ENCODE results near the gene ADM2. TPM values are rescaled to one million over a fixed set of nuclear protein-coding genes. Genes with fewer than 3 reads are reported as not detected.

ADM2 gene
- total RNA-seq, 5 donors from 2014 or later (not counting 1 experiment from before 2014, with no cell fraction given) = 1.5 to 11.3 (median 10.7) TPM

GRCh38 chr22:50467341-50467740 is 14.0 kb upstream of the ADM2 start:
- no peaks in the 10 kb centered on the region for H3K27me3 ChIP-seq (replicated peaks in 1 of 2; ENCODE audit: control insufficient read depth in 2 of 2, extremely low read depth in 1 of 2, insufficient read depth in 2 of 2, low read length in 1 of 2)
- H3K4me3 ChIP-seq (ENCODE audit: control insufficient read depth in 1 of 2, extremely low read depth in 1 of 2, low read length in 1 of 2) = no peak overlapping the region
- no peaks in the 10 kb centered on the region for H3K9me3 ChIP-seq
- peak overlapping the region in 1 of 3 donors; percentile 39 for H3K4me3 Mint-ChIP-seq
- ATAC-seq (replicated peaks in 1 of 4) = no peak
- DNase-seq = no peak
- no peaks in the 10 kb centered on the region for H3K9me3 Mint-ChIP-seq
- H3K27ac Mint-ChIP-seq = peak overlapping the region; percentile 41 to 97
- H3K36me3 Mint-ChIP-seq = peaks cover 20% of the 10 kb centered on the region
- ChIA-PET CTCF (no interaction called here), POLR2A (no interaction called here)
- 85% methylated on average over 9 of the region's 24 CpGs for WGBS (ENCODE audit: insufficient coverage)
- H3K4me1 ChIP-seq (ENCODE audit: control insufficient read depth in 1 of 2, extremely low read depth in 1 of 2, insufficient read depth in 2 of 2, low read length in 2 of 2) = peaks cover 30 to 66% of the 10 kb centered on the region in 2 experiments
- no peak overlapping the region for H3K27ac ChIP-seq (ENCODE audit: low read length)
- H3K27me3 Mint-ChIP-seq = no peaks in the 10 kb centered on the region
- peaks cover 45 to 50% (median 49%) of the 10 kb centered on the region in 3 donors for H3K4me1 Mint-ChIP-seq
- peaks cover 6 to 56% of the 10 kb centered on the region in 2 donors for H3K36me3 ChIP-seq (ENCODE audit: control insufficient read depth in 2 of 2, extremely low read depth in 1 of 2, insufficient read depth in 1 of 2, low read length in 1 of 2)

GRCh38 chr22:50467773-50468440 is 13.4 kb upstream of the ADM2 start:
- POLR2A ChIA-PET = interaction anchor here in 1 of 2 donors (0.7 kb wide), 1 partner anchor 22 kb away, joined by 3 read pairs; no protein-coding TSS in a partner anchor
- peaks cover 36 to 72% of the 10 kb centered on the region in 2 experiments for H3K4me1 ChIP-seq (ENCODE audit: control insufficient read depth in 1 of 2, extremely low read depth in 1 of 2, insufficient read depth in 2 of 2, low read length in 2 of 2)
- no peaks in the 10 kb centered on the region for H3K27me3 ChIP-seq (replicated peaks in 1 of 2; ENCODE audit: control insufficient read depth in 2 of 2, extremely low read depth in 1 of 2, insufficient read depth in 2 of 2, low read length in 1 of 2)
- H3K4me3 ChIP-seq (ENCODE audit: control insufficient read depth in 1 of 2, extremely low read depth in 1 of 2, low read length in 1 of 2) = no peak overlapping the region
- 81% methylated on average over 19 of the region's 22 CpGs for WGBS (ENCODE audit: insufficient coverage)
- Mint-ChIP-seq H3K27ac (peak overlapping the region; percentile 97 to 98), H3K4me1 (peaks cover 51 to 56% (median 55%) of the 10 kb centered on the region in 3 donors), H3K4me3 (peak overlapping the region in 2 of 3 donors; percentile 21 to 91), H3K9me3 (no peaks in the 10 kb centered on the region), H3K36me3 (peaks cover 19% of the 10 kb centered on the region), H3K27me3 (no peaks in the 10 kb centered on the region)
- peaks cover 3 to 51% of the 10 kb centered on the region in 2 donors for H3K36me3 ChIP-seq (ENCODE audit: control insufficient read depth in 2 of 2, extremely low read depth in 1 of 2, insufficient read depth in 1 of 2, low read length in 1 of 2)
- CTCF ChIA-PET = interaction anchor here in 1 of 2 donors (1.0 kb wide), 1 partner anchor 30 kb away, joined by 3 read pairs; no protein-coding TSS in a partner anchor
- H3K9me3 ChIP-seq = no peaks in the 10 kb centered on the region
- no peak for DNase-seq
- H3K27ac ChIP-seq (ENCODE audit: low read length) = peak overlapping the region; percentile 82
- no peak for ATAC-seq (replicated peaks in 1 of 4)

- H3K27ac ChIP-seq (ENCODE audit: low read length) = peak overlapping the region; percentile 82
- H3K36me3 ChIP-seq (ENCODE audit: control insufficient read depth in 2 of 2, extremely low read depth in 1 of 2, insufficient read depth in 1 of 2, low read length in 1 of 2) = peaks cover 3 to 43% of the 10 kb centered on the region in 2 donors
- H3K4me3 Mint-ChIP-seq = peak overlapping the region; percentile 72 to 91 (median 75)
- H3K9me3 ChIP-seq = no peaks in the 10 kb centered on the region
- H3K4me1 Mint-ChIP-seq = peaks cover 58 to 63% (median 62%) of the 10 kb centered on the region in 3 donors
- peaks cover 42 to 79% of the 10 kb centered on the region in 2 experiments for H3K4me1 ChIP-seq (ENCODE audit: control insufficient read depth in 1 of 2, extremely low read depth in 1 of 2, insufficient read depth in 2 of 2, low read length in 2 of 2)
- ATAC-seq (replicated peaks in 1 of 4) (no peak), DNase-seq (no peak)
- WGBS (ENCODE audit: insufficient coverage) = 90% methylated on average over 4 of the region's 8 CpGs
- ChIA-PET CTCF (interaction anchor here (0.8 to 1.0 kb wide), 2 partner anchors 29 to 39 kb away, joined by 3 read pairs; partner anchors contain the start of genes LMF2 (in 1 of the 2) and NCAPH2 (in 1 of the 2)), POLR2A (no interaction called here)
- no peaks in the 10 kb centered on the region for H3K9me3 Mint-ChIP-seq
- H3K27me3 Mint-ChIP-seq = no peaks in the 10 kb centered on the region
- no peaks in the 10 kb centered on the region for H3K27me3 ChIP-seq (replicated peaks in 1 of 2; ENCODE audit: control insufficient read depth in 2 of 2, extremely low read depth in 1 of 2, insufficient read depth in 2 of 2, low read length in 1 of 2)
- H3K4me3 ChIP-seq (ENCODE audit: control insufficient read depth in 1 of 2, extremely low read depth in 1 of 2, low read length in 1 of 2) = peak overlapping the region; percentile 44 to 69
- H3K27ac Mint-ChIP-seq = peak overlapping the region; percentile 97 to 98
- peaks cover 20% of the 10 kb centered on the region for H3K36me3 Mint-ChIP-seq
Observed at GRCh38 chr22:50468626-50469025, 12.7 kb upstream of the ADM2 start.

GRCh38 chr22:50469377-50470305 is 11.7 kb upstream of the ADM2 start:
- H3K4me1 ChIP-seq (ENCODE audit: control insufficient read depth in 1 of 2, extremely low read depth in 1 of 2, insufficient read depth in 2 of 2, low read length in 2 of 2) = peaks cover 42 to 85% of the 10 kb centered on the region in 2 experiments
- ChIA-PET POLR2A (interaction anchor here in 1 of 2 donors (1.0 to 1.4 kb wide), 2 partner anchors 56 to 151 kb away, joined by 4 to 5 read pairs; partner anchors contain the start of gene SCO2), CTCF (interaction anchor here in 1 of 2 donors (0.5 to 1.2 kb wide), 6 partner anchors 10 to 152 kb away, joined by 3 to 13 read pairs (median 3); partner anchors contain the start of genes LMF2, NCAPH2 and SCO2)
- peak overlapping the region; percentile 44 to 69 for H3K4me3 ChIP-seq (ENCODE audit: control insufficient read depth in 1 of 2, extremely low read depth in 1 of 2, low read length in 1 of 2)
- peak; percentile 93 to 99 (median 98) for DNase-seq
- Mint-ChIP-seq H3K9me3 (no peaks in the 10 kb centered on the region), H3K27me3 (no peaks in the 10 kb centered on the region), H3K4me1 (peaks cover 64 to 69% (median 67%) of the 10 kb centered on the region in 3 donors), H3K27ac (peak overlapping the region; percentile 97 to 98), H3K36me3 (peaks cover 20% of the 10 kb centered on the region), H3K4me3 (peak overlapping the region; percentile 72 to 91 (median 75))
- ATAC-seq (replicated peaks in 1 of 4) = peak; percentile 83 to 89 (median 86)
- H3K9me3 ChIP-seq = no peaks in the 10 kb centered on the region
- H3K27me3 ChIP-seq (replicated peaks in 1 of 2; ENCODE audit: control insufficient read depth in 2 of 2, extremely low read depth in 1 of 2, insufficient read depth in 2 of 2, low read length in 1 of 2) = no peaks in the 10 kb centered on the region
- WGBS (ENCODE audit: insufficient coverage) = 0% methylated on average over 13 of the region's 25 CpGs
- H3K27ac ChIP-seq (ENCODE audit: low read length) = peak overlapping the region; percentile 82
- H3K36me3 ChIP-seq (ENCODE audit: control insufficient read depth in 2 of 2, extremely low read depth in 1 of 2, insufficient read depth in 1 of 2, low read length in 1 of 2) = peaks cover 3 to 33% of the 10 kb centered on the region in 2 donors

- 26% methylated on average over 5 of the region's 6 CpGs for WGBS (ENCODE audit: insufficient coverage)
- ChIA-PET CTCF (interaction anchor here (0.6 to 1.2 kb wide), 5 partner anchors 9 to 150 kb away, joined by 3 to 13 read pairs (median 5); partner anchors contain the start of genes LMF2 (in 1 of the 2), NCAPH2 (in 1 of the 2) and SCO2 (in 1 of the 2)), POLR2A (interaction anchor here (0.5 to 1.4 kb wide), 3 partner anchors 55 to 272 kb away, joined by 4 to 7 read pairs (median 5); partner anchors contain the start of gene SCO2 (in 1 of the 2))
- Mint-ChIP-seq H3K9me3 (no peaks in the 10 kb centered on the region), H3K4me1 (peaks cover 66 to 72% (median 71%) of the 10 kb centered on the region in 3 donors), H3K4me3 (peak overlapping the region; percentile 72 to 91 (median 75)), H3K27me3 (no peaks in the 10 kb centered on the region), H3K27ac (peak overlapping the region; percentile 97 to 98), H3K36me3 (peaks cover 20% of the 10 kb centered on the region)
- H3K27me3 ChIP-seq (replicated peaks in 1 of 2; ENCODE audit: control insufficient read depth in 2 of 2, extremely low read depth in 1 of 2, insufficient read depth in 2 of 2, low read length in 1 of 2) = no peaks in the 10 kb centered on the region
- H3K9me3 ChIP-seq = no peaks in the 10 kb centered on the region
- no peak for ATAC-seq (replicated peaks in 1 of 4)
- peaks cover 42 to 89% of the 10 kb centered on the region in 2 experiments for H3K4me1 ChIP-seq (ENCODE audit: control insufficient read depth in 1 of 2, extremely low read depth in 1 of 2, insufficient read depth in 2 of 2, low read length in 2 of 2)
- peak overlapping the region; percentile 82 for H3K27ac ChIP-seq (ENCODE audit: low read length)
- H3K4me3 ChIP-seq (ENCODE audit: control insufficient read depth in 1 of 2, extremely low read depth in 1 of 2, low read length in 1 of 2) = peak overlapping the region; percentile 44 to 46
- DNase-seq = no peak
- H3K36me3 ChIP-seq (ENCODE audit: control insufficient read depth in 2 of 2, extremely low read depth in 1 of 2, insufficient read depth in 1 of 2, low read length in 1 of 2) = peaks cover 3 to 26% of the 10 kb centered on the region in 2 donors
Observed at GRCh38 chr22:50470491-50470890, 10.9 kb upstream of the ADM2 start.
